ENCODE results near the gene UGT1A10. TPM values are rescaled to one million over a fixed set of nuclear protein-coding genes. Genes with fewer than 3 reads are reported as not detected.
"Not testable (repeated sequence)": the region's sequence is repeated elsewhere in the genome, so short reads cannot be mapped to it uniquely, and the experiment has no call there.

The UGT1A10 gene
- total RNA-seq, 1 donor from 2014 or later, result not detected

DNA sequence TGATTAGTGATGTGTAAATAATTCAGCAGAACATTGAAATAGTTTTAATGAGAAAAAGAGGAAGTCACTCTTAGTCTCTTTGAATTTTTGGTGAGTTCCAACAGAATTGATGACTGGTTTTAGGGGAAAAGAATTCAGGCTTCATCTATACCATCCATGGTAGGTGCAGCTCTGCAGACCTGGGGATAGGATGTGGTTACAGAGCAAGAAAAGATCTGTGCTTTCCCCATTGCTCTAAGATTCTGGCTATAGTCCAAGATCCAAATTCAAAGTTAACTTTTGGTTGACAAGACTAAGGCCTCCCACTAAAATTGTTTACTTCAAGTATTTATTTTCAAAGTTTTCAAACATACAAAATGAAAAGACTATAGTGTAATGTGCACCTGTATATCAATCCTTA lies 3.6 kb downstream of the UGT1A10 start:
- no peaks in the 10 kb centered on the region for H3K36me3 Mint-ChIP-seq (ENCODE audit: insufficient read depth)
- H3K4me3 Mint-ChIP-seq (ENCODE audit: low read depth), result no peak overlapping the region
- no peaks in the 10 kb centered on the region for H3K4me1 Mint-ChIP-seq (ENCODE audit: low read depth)
- H3K27ac Mint-ChIP-seq, result no peak overlapping the region
- no peak for DNase-seq (ENCODE audit: low spot score, unreplicated experiment)
- peaks cover 17% of the 10 kb centered on the region for H3K27me3 Mint-ChIP-seq
- TF ChIP-seq, protein P1, sequence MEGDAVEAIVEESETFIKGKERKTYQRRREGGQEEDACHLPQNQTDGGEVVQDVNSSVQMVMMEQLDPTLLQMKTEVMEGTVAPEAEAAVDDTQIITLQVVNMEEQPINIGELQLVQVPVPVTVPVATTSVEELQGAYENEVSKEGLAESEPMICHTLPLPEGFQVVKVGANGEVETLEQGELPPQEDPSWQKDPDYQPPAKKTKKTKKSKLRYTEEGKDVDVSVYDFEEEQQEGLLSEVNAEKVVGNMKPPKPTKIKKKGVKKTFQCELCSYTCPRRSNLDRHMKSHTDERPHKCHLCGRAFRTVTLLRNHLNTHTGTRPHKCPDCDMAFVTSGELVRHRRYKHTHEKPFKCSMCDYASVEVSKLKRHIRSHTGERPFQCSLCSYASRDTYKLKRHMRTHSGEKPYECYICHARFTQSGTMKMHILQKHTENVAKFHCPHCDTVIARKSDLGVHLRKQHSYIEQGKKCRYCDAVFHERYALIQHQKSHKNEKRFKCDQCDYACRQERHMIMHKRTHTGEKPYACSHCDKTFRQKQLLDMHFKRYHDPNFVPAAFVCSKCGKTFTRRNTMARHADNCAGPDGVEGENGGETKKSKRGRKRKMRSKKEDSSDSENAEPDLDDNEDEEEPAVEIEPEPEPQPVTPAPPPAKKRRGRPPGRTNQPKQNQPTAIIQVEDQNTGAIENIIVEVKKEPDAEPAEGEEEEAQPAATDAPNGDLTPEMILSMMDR (IDR thresholded peaks at IDR 0.05; ENCODE audit: unreplicated experiment), result no peak
- H3K9me3 Mint-ChIP-seq (ENCODE audit: low read depth), result peaks cover 11% of the 10 kb centered on the region

DNA sequence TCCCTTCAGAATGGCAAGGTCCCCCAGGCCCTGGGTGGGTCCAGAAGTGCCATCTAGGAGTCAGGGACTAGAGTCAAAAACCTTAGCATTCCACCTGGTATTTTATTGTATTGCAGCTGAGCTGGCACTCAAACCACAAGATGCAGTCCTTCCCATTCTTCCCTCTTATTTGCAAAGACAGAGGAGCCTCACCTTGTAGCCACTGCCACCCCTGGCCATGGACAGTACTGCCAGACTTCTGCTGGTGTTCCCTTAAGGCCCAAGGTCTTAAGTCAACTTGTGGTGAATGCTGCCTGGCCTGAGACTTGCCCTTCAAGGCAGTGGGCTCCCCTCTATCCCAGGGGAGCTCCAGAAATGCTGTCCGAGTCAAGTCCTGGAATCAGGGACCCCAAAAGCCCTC lies 6.9 kb downstream of the UGT1A10 start:
- H3K9me3 Mint-ChIP-seq (ENCODE audit: low read depth), result peaks cover 25% of the 10 kb centered on the region
- H3K36me3 Mint-ChIP-seq (ENCODE audit: insufficient read depth), result no peaks in the 10 kb centered on the region
- no peaks in the 10 kb centered on the region for H3K27me3 Mint-ChIP-seq
- DNase-seq (ENCODE audit: low spot score, unreplicated experiment), result no peak
- H3K27ac Mint-ChIP-seq, result no peak overlapping the region
- H3K4me1 Mint-ChIP-seq (ENCODE audit: low read depth), result no peaks in the 10 kb centered on the region
- no peak overlapping the region for H3K4me3 Mint-ChIP-seq (ENCODE audit: low read depth)
- TF ChIP-seq, protein P1 (IDR thresholded peaks at IDR 0.05; ENCODE audit: unreplicated experiment), result peak; percentile 22

DNA sequence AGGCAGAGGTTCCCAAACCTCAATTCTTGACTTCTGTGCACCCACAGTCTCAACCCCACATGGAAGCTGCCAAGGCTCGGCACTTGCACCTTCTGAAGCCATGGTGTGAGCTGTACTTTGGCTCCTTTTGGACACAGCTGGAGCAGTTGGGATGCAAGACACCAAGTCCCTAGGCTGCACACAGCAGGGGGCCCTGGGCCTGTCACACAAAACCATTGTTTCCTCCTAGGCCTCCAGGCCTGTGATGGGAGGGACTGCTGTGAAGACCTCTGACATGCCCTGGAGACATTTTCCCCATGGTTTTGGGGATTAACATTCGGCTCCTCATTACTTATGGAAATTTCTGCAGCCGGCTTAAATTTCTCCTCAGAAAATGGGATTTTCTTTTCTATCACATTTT lies 9.8 kb downstream of the UGT1A10 start:
- not testable (repeated sequence) for H3K4me1 Mint-ChIP-seq (ENCODE audit: low read depth); H3K27me3 Mint-ChIP-seq; H3K36me3 Mint-ChIP-seq (ENCODE audit: insufficient read depth); DNase-seq (ENCODE audit: low spot score, unreplicated experiment); H3K27ac Mint-ChIP-seq; H3K4me3 Mint-ChIP-seq (ENCODE audit: low read depth)
- peaks cover 25% of the 10 kb centered on the region for H3K9me3 Mint-ChIP-seq (ENCODE audit: low read depth)

DNA sequence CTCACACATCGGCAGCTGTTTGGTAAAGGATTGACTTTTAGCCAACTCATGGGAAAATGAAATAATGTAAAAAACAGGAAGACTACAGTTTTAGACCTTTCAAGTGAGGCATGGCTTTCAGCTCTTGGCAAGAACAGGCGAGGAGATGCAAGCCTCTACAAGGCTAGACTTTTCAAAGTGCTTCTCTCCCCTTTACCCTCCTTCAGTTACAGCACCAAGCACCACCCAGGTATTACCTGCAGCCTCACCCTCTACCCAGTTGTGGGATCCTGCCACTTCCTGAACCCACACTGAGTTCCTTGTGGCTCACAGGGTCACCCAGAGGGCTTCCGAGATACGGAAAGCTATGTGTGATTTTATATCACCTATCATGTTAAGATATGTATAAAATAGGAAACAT lies 14.7 kb downstream of the UGT1A10 start:
- no peak overlapping the region for H3K27ac Mint-ChIP-seq
- peaks cover 16% of the 10 kb centered on the region for H3K9me3 Mint-ChIP-seq (ENCODE audit: low read depth)
- DNase-seq (ENCODE audit: low spot score, unreplicated experiment), result no peak
- TF ChIP-seq, protein P1 (IDR thresholded peaks at IDR 0.05; ENCODE audit: unreplicated experiment), result no peak
- no peaks in the 10 kb centered on the region for H3K36me3 Mint-ChIP-seq (ENCODE audit: insufficient read depth)
- H3K4me1 Mint-ChIP-seq (ENCODE audit: low read depth), result no peaks in the 10 kb centered on the region
- H3K27me3 Mint-ChIP-seq, result peaks cover 7% of the 10 kb centered on the region
- no peak overlapping the region for H3K4me3 Mint-ChIP-seq (ENCODE audit: low read depth)

DNA sequence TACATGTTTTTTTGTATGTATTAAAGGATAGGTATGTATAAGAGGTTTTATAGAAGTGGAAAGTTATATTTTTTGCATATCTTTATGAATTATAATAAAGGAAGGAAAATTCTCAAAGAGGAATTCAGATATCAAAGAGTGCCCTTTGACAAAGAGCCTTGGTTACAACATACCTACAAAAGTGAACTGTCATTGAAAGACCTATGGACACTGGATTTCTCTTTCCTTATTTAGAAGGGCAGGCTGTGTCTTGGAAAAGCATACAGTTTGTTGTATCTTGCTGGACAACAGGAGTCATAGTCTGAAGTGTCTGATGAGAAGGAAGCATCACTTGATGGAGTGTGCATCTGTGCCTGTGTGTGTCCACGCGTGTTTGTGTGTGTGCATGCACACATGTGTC lies 15.2 kb downstream of the UGT1A10 start:
- no peak for DNase-seq (ENCODE audit: low spot score, unreplicated experiment)
- Mint-ChIP-seq H3K9me3 (ENCODE audit: low read depth) (peaks cover 14% of the 10 kb centered on the region), H3K36me3 (ENCODE audit: insufficient read depth) (no peaks in the 10 kb centered on the region), H3K27me3 (peaks cover 7% of the 10 kb centered on the region), H3K27ac (no peak overlapping the region), H3K4me3 (ENCODE audit: low read depth) (no peak overlapping the region), H3K4me1 (ENCODE audit: low read depth) (no peaks in the 10 kb centered on the region)
- TF ChIP-seq, protein P1 (IDR thresholded peaks at IDR 0.05; ENCODE audit: unreplicated experiment), result no peak

DNA sequence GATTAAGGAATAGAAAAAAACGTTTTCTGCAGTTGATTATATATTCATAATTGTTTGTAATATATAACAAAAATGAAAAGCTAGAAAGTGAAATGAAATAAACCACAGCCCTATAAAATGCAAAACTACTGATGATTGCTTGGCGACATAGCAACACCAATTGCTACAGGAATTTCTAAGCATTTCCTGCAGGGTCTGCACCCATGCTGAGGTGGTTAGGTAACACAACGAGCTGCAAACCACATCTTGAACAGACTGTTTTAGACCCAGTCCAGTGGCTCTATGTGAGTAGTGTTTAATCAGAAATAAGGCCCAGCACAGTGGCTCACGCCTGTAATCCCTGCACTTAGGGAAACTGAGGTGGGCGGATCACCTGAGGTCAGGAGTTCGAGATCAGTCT lies 18.3 kb downstream of the UGT1A10 start:
- H3K27me3 Mint-ChIP-seq, result peaks cover 13% of the 10 kb centered on the region
- no peaks in the 10 kb centered on the region for H3K4me1 Mint-ChIP-seq (ENCODE audit: low read depth)
- no peak overlapping the region for H3K4me3 Mint-ChIP-seq (ENCODE audit: low read depth)
- H3K27ac Mint-ChIP-seq, result no peak overlapping the region
- DNase-seq (ENCODE audit: low spot score, unreplicated experiment), result no peak
- H3K36me3 Mint-ChIP-seq (ENCODE audit: insufficient read depth), result no peaks in the 10 kb centered on the region
- TF ChIP-seq, protein P1 (IDR thresholded peaks at IDR 0.05; ENCODE audit: unreplicated experiment), result no peak
- H3K9me3 Mint-ChIP-seq (ENCODE audit: low read depth), result no peaks in the 10 kb centered on the region
